B cell (primary cell): ENCODE measurements around the gene KLHL33. TPM values are rescaled to one million over a fixed set of nuclear protein-coding genes. Genes with fewer than 3 reads are reported as not detected.

Source experiments
- ATAC-seq: fragments of 200-7000 bp; cut with Tn5 transposase; one replicate; pipeline ENCODE4 v1.10.0; 2021; ENCODE audit warnings: low read depth, mild to moderate bottlenecking, moderate number of reproducible peaks, moderate library complexity
- CTCF ChIA-PET: fragments of 350-600 bp; sonication (Branson Sonifier 250); formaldehyde crosslinking; loops from one replicate; lab custom pipeline; 2021; ENCODE audit warnings: antibody characterized with exemption, inconsistent platforms; lab: Charles Lee
- POLR2A ChIA-PET: fragments of 350-600 bp; sonication (Branson Sonifier 250); formaldehyde crosslinking; loops from one replicate; lab custom pipeline; 2021; ENCODE audit warnings: antibody characterized with exemption; lab: Charles Lee
- DNase-seq: peaks from one replicate; pipeline ENCODE4 v3.0.0; 2013
- H2AFZ ChIP-seq: 2 replicates; pipeline ENCODE4 v1.6.1; 2012; ENCODE audit warnings: mild to moderate bottlenecking, low read depth, low read length; ENCODE audit not compliant: insufficient read depth, poor library complexity, severe bottlenecking
- H3K27ac ChIP-seq, 2 donors: 1 replicate in 1 of 2; 2 replicates in 1 of 2; pipeline ENCODE4 v1.5.1; 2012 to 2013; ENCODE audit warnings: low read length in 2 of 2, mild to moderate bottlenecking in 2 of 2, moderate library complexity in 1 of 2
- H3K27me3 ChIP-seq, 4 experiments: fragments of 200-600 bp in 1 of 4; sonication (generic) in 1 of 4; replicated peaks in 1 of 4; 1 replicate in 2 of 4; 2 replicates in 2 of 4; pipeline versions ENCODE4 v1.6.1 to v1.7.0; 2013 to 2016; ENCODE audit warnings: low read length in 3 of 4, mild to moderate bottlenecking in 2 of 4, mixed read lengths in 1 of 4, moderate library complexity in 1 of 4; ENCODE audit not compliant: insufficient read depth in 4 of 4, control insufficient read depth in 3 of 4; ENCODE audit errors: control extremely low read depth in 1 of 4
- H3K36me3 ChIP-seq, 2 experiments: replicated peaks in 1 of 2; 1 replicate in 1 of 2; 2 replicates in 1 of 2; pipeline versions ENCODE4 v1.6.1 to v1.7.1; 2013; ENCODE audit warnings: low read length in 1 of 2; ENCODE audit not compliant: insufficient read depth in 2 of 2, control insufficient read depth in 1 of 2; ENCODE audit errors: control extremely low read depth in 1 of 2, extremely low read depth in 1 of 2
- H3K4me1 ChIP-seq, 2 donors: fragments of 200-600 bp in 1 of 2; sonication (generic) in 1 of 2; 1 replicate in 1 of 2; 2 replicates in 1 of 2; pipeline versions ENCODE4 v1.5.1 to v1.6.1; 2013 to 2017; ENCODE audit warnings: low read length in 2 of 2; ENCODE audit not compliant: control insufficient read depth in 2 of 2, insufficient read depth in 2 of 2
- H3K4me2 ChIP-seq: replicated peaks from 2 replicates; pipeline ENCODE3; 2012; ENCODE audit warnings: mild to moderate bottlenecking, low read depth, low read length; ENCODE audit not compliant: poor library complexity, severe bottlenecking
- H3K4me3 ChIP-seq, 5 experiments: fragments of 200-600 bp in 1 of 5; sonication (generic) in 1 of 5; 1 replicate in 3 of 5; 2 replicates in 2 of 5; pipeline versions ENCODE4 v1.5.1 to v1.7.0; 2011 to 2016; ENCODE audit warnings: low read length in 4 of 5, mild to moderate bottlenecking in 4 of 5, low read depth in 2 of 5, control low read depth in 1 of 5, moderate library complexity in 1 of 5; ENCODE audit not compliant: insufficient read depth in 1 of 5; ENCODE audit errors: control extremely low read depth in 1 of 5, extremely low read depth in 1 of 5
- H3K79me2 ChIP-seq: fragments of 200-600 bp; sonication (generic); one replicate; pipeline ENCODE4 v1.6.0; 2016; ENCODE audit warnings: low read length; ENCODE audit not compliant: control insufficient read depth, insufficient read depth
- H3K9ac ChIP-seq: fragments of 200-600 bp; sonication (generic); 2 replicates; pipeline ENCODE4 v1.6.1; 2017; ENCODE audit warnings: mild to moderate bottlenecking, low read length, moderate library complexity
- H3K9me3 ChIP-seq, 3 donors: one replicate each; pipeline versions ENCODE4 v1.6.1 to v1.7.1; 2013; ENCODE audit warnings: low read length in 2 of 3; ENCODE audit not compliant: control insufficient read depth in 2 of 3, insufficient read depth in 1 of 3; ENCODE audit errors: control extremely low read depth in 1 of 3
- H4K20me1 ChIP-seq: 2 replicates; pipeline ENCODE4 v1.6.0; 2012; ENCODE audit warnings: mild to moderate bottlenecking, low read length; ENCODE audit not compliant: insufficient read depth, control insufficient read depth, poor library complexity, severe bottlenecking
- H3K27ac Mint-ChIP-seq: one replicate; pipeline ENCODE4 v1.8.0; 2021; ENCODE audit warnings: mixed read lengths
- H3K27me3 Mint-ChIP-seq: one replicate; pipeline ENCODE4 v1.8.0; 2021; ENCODE audit warnings: mixed read lengths
- H3K4me1 Mint-ChIP-seq: one replicate; pipeline ENCODE4 v1.8.0; 2021; ENCODE audit warnings: mixed read lengths
- H3K4me3 Mint-ChIP-seq: one replicate; pipeline ENCODE4 v1.8.0; 2021; ENCODE audit warnings: mixed read lengths
- H3K9me3 Mint-ChIP-seq: one replicate; pipeline ENCODE4 v1.8.0; 2022; ENCODE audit warnings: mixed read lengths; ENCODE audit not compliant: insufficient read depth
- EZH2 ChIP-seq: IDR thresholded peaks from 2 replicates; pipeline ENCODE4 v1.6.1; 2012; ENCODE audit warnings: borderline replicate concordance, low read depth, mild to moderate bottlenecking, moderate library complexity, low read length; ENCODE audit not compliant: insufficient read depth, poor library complexity, severe bottlenecking
- WGBS: methylation state at CpG from one replicate; pipeline ENCODE4 v1.1.5; 2013; ENCODE audit warnings: missing lambda C conversion rate; ENCODE audit not compliant: insufficient coverage; 5-methylcytosine and 5-hydroxymethylcytosine counted together
- intact Hi-C: fragments of 100-400 bp; cut with micrococcal nuclease; formaldehyde crosslinking; loops from one replicate; pipeline ENCODE4 v1.10.0; 2022
- polyA plus RNA-seq: library from polyadenylated mRNA; depleted of rRNA; stranded (reverse); fragments of >200 nt; gene quantifications from 2 replicates; pipeline ENCODE4 v1.2.3, GENCODE V29; 2012
- total RNA-seq, 2 donors: library from RNA; stranded (reverse); fragments of 120-200 nt in 1 of 2; gene quantifications; 1 replicate in 1 of 2; 2 replicates in 1 of 2; pipeline versions ENCODE4 v1.2.3 to v1.2.4, GENCODE V29; 2013 to 2022
- TF ChIP-seq, protein P1 (sequence below): fragments of 200-600 bp; IDR thresholded peaks from one replicate; pipeline ENCODE4 v1.8.0; 2022; ENCODE audit warnings: antibody characterized with exemption, mild to moderate bottlenecking

KLHL33 gene
- total and polyA plus RNA-seq, 2 donors (not counting 1 experiment from before 2014, with no cell fraction given): 0.20 to 0.25 TPM

DNA sequence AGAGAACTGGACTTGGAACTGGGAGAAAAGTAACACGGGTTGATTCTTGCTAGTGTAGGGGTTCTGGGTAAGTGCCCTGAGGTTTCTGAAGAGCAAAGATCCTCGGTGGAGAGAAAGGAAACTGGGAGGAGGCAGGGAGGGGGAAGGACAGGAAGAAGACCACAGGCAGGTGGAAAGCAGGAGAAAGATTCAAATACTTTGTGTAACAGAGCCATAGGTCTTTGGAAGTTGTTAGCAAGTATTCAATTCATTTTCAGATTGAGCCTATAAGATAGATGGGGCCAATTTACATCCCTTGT lies 34.6 kb upstream of the KLHL33 start:
- H2AFZ ChIP-seq: peak overlapping the region; percentile 67
- DNase-seq (no peak), ATAC-seq (no peak)
- Mint-ChIP-seq H3K4me1 (peaks cover 51% of the 10 kb centered on the region), H3K27ac (peak overlapping the region; percentile 96), H3K4me3 (peak overlapping the region; percentile 100), H3K27me3 (no peaks in the 10 kb centered on the region), H3K9me3 (no peaks in the 10 kb centered on the region)
- H3K27ac ChIP-seq: peak overlapping the region in 1 of 2 donors; percentile 81
- H3K27me3 ChIP-seq: no peaks in the 10 kb centered on the region
- peaks cover 62% of the 10 kb centered on the region for H3K79me2 ChIP-seq
- peaks cover 24 to 27% of the 10 kb centered on the region in 2 donors for H3K4me1 ChIP-seq
- peaks cover 14% of the 10 kb centered on the region for H4K20me1 ChIP-seq
- TF ChIP-seq, protein P1, sequence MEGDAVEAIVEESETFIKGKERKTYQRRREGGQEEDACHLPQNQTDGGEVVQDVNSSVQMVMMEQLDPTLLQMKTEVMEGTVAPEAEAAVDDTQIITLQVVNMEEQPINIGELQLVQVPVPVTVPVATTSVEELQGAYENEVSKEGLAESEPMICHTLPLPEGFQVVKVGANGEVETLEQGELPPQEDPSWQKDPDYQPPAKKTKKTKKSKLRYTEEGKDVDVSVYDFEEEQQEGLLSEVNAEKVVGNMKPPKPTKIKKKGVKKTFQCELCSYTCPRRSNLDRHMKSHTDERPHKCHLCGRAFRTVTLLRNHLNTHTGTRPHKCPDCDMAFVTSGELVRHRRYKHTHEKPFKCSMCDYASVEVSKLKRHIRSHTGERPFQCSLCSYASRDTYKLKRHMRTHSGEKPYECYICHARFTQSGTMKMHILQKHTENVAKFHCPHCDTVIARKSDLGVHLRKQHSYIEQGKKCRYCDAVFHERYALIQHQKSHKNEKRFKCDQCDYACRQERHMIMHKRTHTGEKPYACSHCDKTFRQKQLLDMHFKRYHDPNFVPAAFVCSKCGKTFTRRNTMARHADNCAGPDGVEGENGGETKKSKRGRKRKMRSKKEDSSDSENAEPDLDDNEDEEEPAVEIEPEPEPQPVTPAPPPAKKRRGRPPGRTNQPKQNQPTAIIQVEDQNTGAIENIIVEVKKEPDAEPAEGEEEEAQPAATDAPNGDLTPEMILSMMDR: no peak
- TF ChIP-seq EZH2: no peak
- peak overlapping the region; percentile 88 to 99 (median 98) for H3K4me3 ChIP-seq
- peaks cover 21 to 37% of the 10 kb centered on the region in 2 experiments for H3K36me3 ChIP-seq
- ChIA-PET POLR2A (interaction anchor here (1.4 to 1.9 kb wide), 3 partner anchors 10 to 19 kb away, joined by 11 to 20 read pairs (median 17); partner anchors contain the start of genes APEX1, OSGEP and PIP4P1), CTCF (interaction anchor here (1.0 to 3.6 kb wide), 4 partner anchors 8 to 56 kb away, joined by 3 to 23 read pairs (median 5); partner anchors contain the start of gene TEP1)
- H3K9ac ChIP-seq: peak overlapping the region; percentile 84
- H3K4me2 ChIP-seq: peak overlapping the region; percentile 84
- WGBS: 0% methylated on average over 2 of the region's 2 CpGs
- H3K9me3 ChIP-seq: no peaks in the 10 kb centered on the region
- intact Hi-C loops: no loop called here

DNA sequence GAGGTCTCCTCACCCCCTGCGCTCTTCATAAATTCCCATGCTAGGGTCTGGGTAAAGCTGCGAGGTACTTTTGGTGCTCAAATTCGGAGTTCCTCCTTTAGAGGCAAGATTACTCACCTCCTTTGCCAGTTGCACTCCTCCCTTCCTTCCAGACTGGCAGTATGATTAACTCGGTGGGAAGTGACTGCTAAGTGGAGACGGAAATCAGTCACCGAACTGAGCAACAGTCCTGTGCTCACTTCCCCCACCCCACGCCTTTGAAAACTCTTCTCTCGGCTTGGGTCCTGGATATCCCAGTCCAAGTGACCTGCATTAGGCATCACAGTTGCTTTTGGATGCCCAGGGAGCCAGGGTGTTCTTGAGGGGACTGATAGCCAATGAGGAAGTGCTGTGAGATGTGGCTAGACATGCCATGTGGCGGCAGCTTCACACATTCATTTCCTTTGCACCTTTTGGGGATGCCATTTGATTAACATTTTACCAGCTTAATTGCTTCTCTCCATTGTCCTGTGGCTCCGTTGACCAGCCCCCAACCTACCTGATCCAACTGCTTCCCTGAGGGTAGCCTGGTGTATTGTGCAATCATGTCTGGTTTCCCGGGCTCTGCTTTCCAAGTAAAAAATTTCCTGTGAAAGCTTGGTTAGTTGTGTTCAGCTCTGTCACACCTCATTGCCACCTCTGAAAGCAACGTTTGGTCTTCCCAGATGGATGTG lies 34.1 kb upstream of the KLHL33 start:
- ATAC-seq (peak; percentile 22), DNase-seq (peak; percentile 66)
- Mint-ChIP-seq H3K4me1 (peaks cover 48% of the 10 kb centered on the region), H3K9me3 (no peaks in the 10 kb centered on the region), H3K27me3 (no peaks in the 10 kb centered on the region), H3K27ac (peak overlapping the region; percentile 96), H3K4me3 (peak overlapping the region; percentile 100)
- H3K27ac ChIP-seq: peak overlapping the region; percentile 73 to 81
- H3K79me2 ChIP-seq: peaks cover 58% of the 10 kb centered on the region
- H2AFZ ChIP-seq: peak overlapping the region; percentile 67
- peaks cover 20 to 33% of the 10 kb centered on the region in 2 experiments for H3K36me3 ChIP-seq
- H3K4me3 ChIP-seq: peak overlapping the region; percentile 88 to 99 (median 98)
- ChIA-PET POLR2A (interaction anchor here (0.6 to 1.9 kb wide), 6 partner anchors 9 to 127 kb away, joined by 3 to 20 read pairs (median 8); partner anchors contain the start of genes APEX1, OSGEP, PARP2 and PIP4P1), CTCF (interaction anchor here (0.8 to 3.6 kb wide), 10 partner anchors 8 to 143 kb away, joined by 3 to 23 read pairs (median 3); partner anchors contain the start of genes APEX1, OSGEP and TEP1)
- peak overlapping the region; percentile 84 for H3K9ac ChIP-seq
- peaks cover 14% of the 10 kb centered on the region for H4K20me1 ChIP-seq
- H3K4me2 ChIP-seq: peak overlapping the region; percentile 84
- H3K4me1 ChIP-seq: peaks cover 24 to 27% of the 10 kb centered on the region in 2 donors
- TF ChIP-seq, protein P1: no peak
- no peak for TF ChIP-seq EZH2
- H3K9me3 ChIP-seq: no peaks in the 10 kb centered on the region
- WGBS: 0% methylated on average over 4 of the region's 12 CpGs
- intact Hi-C loops: loop anchor here (1.0 to 10.0 kb wide), 5 partner anchors 9 to 985 kb away; partner anchors contain the start of genes APEX1, CHD8, PARP2 and PIP4P1
- no peaks in the 10 kb centered on the region for H3K27me3 ChIP-seq
